Testis (tissue), 2 donors: Measurements from ENCODE around the gene TAGLN2.
"Not testable (repeated sequence)": the region's sequence is repeated elsewhere in the genome, so short reads cannot be mapped to it uniquely, and the experiment has no call there.

ENCODE experiments used
- POLR2A ChIP-seq: fragments of 450-650 bp; IDR thresholded peaks from one replicate; pipeline ENCODE4 v1.6.1; 2017; ENCODE audit warnings: antibody characterized with exemption, mild to moderate bottlenecking, moderate library complexity
- TF ChIP-seq, protein P1 (sequence below), 3 experiments: fragments of 450-650 bp in 2 of 3; fragments of 200-600 bp in 1 of 3; sonication (generic) in 1 of 3; IDR thresholded peaks; one replicate each; pipeline ENCODE4 v1.5.1; 2016 to 2019; ENCODE audit warnings: antibody characterized with exemption in 3 of 3, mild to moderate bottlenecking in 2 of 3, moderate library complexity in 1 of 3

GRCh38 chr1:159904036-159904435 is 21.3 kb downstream of the TAGLN2 start:
- TF ChIP-seq, protein P1, sequence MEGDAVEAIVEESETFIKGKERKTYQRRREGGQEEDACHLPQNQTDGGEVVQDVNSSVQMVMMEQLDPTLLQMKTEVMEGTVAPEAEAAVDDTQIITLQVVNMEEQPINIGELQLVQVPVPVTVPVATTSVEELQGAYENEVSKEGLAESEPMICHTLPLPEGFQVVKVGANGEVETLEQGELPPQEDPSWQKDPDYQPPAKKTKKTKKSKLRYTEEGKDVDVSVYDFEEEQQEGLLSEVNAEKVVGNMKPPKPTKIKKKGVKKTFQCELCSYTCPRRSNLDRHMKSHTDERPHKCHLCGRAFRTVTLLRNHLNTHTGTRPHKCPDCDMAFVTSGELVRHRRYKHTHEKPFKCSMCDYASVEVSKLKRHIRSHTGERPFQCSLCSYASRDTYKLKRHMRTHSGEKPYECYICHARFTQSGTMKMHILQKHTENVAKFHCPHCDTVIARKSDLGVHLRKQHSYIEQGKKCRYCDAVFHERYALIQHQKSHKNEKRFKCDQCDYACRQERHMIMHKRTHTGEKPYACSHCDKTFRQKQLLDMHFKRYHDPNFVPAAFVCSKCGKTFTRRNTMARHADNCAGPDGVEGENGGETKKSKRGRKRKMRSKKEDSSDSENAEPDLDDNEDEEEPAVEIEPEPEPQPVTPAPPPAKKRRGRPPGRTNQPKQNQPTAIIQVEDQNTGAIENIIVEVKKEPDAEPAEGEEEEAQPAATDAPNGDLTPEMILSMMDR (IDR thresholded peaks at IDR 0.05), result not testable (repeated sequence)
- not testable (repeated sequence) for TF ChIP-seq POLR2A
